GM23248 (cell line): ENCODE results near the gene ULBP3.

Experiments used
- EZH2 ChIP-seq: fragments of 200-600 bp; sonication (generic); IDR thresholded peaks from 2 replicates; pipeline ENCODE4 v1.6.1; 2018; ENCODE audit warnings: antibody characterized with exemption, mild to moderate bottlenecking; ENCODE audit not compliant: insufficient read depth, poor library complexity, severe bottlenecking
- EZH2phosphoT487 ChIP-seq: fragments of 200-600 bp; sonication (generic); IDR thresholded peaks from 2 replicates; pipeline ENCODE4 v1.6.1; 2018; ENCODE audit warnings: antibody characterized with exemption, moderate library complexity, mild to moderate bottlenecking, low read depth; ENCODE audit not compliant: insufficient read depth

- no peak for TF ChIP-seq EZH2
- TF ChIP-seq EZH2phosphoT487 = no peak
Measured at GRCh38 chr6:150099546-150099945, 30.6 kb upstream of the ULBP3 start.
